BJ (cell line): ENCODE measurements around the gene SEL1L3. TPM values are rescaled to one million over a fixed set of nuclear protein-coding genes. Genes with fewer than 3 reads are reported as not detected.

ENCODE experiments used
- CTCF ChIA-PET: fragments of 350-600 bp; formaldehyde crosslinking; extraction: SDS; loops from one replicate; lab custom pipeline; 2021; ENCODE audit warnings: antibody characterized with exemption, inconsistent platforms; lab: Yijun Ruan, JAX
- POLR2A ChIA-PET: fragments of 300-600 bp; sonication (Branson Sonifier 250); formaldehyde crosslinking; extraction: SDS; loops from one replicate; lab custom pipeline; 2021; ENCODE audit warnings: antibody characterized with exemption; lab: Charles Lee
- DNase-seq: peaks from one replicate; pipeline ENCODE4 v3.0.0-alpha.2; 2011; ENCODE audit warnings: low read depth
- H3K27me3 ChIP-seq: 2 replicates; pipeline ENCODE4 v1.6.0; 2011; ENCODE audit warnings: low read length; ENCODE audit not compliant: control insufficient read depth, insufficient read depth
- H3K36me3 ChIP-seq: 2 replicates; pipeline ENCODE4 v1.5.1; 2011; ENCODE audit warnings: low read length; ENCODE audit not compliant: control insufficient read depth, insufficient read depth
- H3K4me3 ChIP-seq: 2 replicates; pipeline ENCODE4 v1.5.1; 2011; ENCODE audit warnings: low read depth, mild to moderate bottlenecking, control low read depth, low read length
- CTCF ChIP-seq: IDR thresholded peaks from 2 replicates; pipeline ENCODE4 v1.5.1; 2011; ENCODE audit warnings: low read depth, mild to moderate bottlenecking, control low read depth, inconsistent platforms, low read length, moderate library complexity; ENCODE audit not compliant: insufficient read depth
- polyA plus RNA-seq: library from polyadenylated mRNA; depleted of rRNA; stranded (reverse); fragments of >200 nt; gene quantifications from 2 replicates; pipeline ENCODE4 v1.2.3, GENCODE V29; 2011

SEL1L3 gene
- polyA plus RNA-seq, 1 experiment: 13.0 TPM

DNA sequence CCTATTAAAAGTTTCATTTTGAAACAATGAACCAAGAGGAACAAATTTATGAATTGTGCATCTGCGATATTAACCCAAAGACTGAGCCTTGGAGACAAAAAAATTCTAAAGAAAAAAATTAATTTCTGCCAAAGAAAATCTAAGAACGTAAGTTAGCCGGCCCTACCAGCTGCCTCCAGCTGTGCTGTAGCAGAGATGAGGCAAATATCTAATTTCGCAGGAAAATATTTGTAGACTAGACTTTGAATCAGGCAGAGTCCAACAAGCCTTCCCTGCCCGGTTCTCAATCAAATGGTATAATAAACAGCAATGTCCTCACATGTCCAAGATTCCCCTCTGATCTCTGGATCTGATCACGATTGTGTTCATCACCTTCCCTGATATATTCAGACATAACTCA, 30.0 kb upstream of the SEL1L3 start:
- no peak overlapping the region for H3K4me3 ChIP-seq
- ChIA-PET CTCF (no interaction called here), POLR2A (no interaction called here)
- DNase-seq: no peak
- no peaks in the 10 kb centered on the region for H3K36me3 ChIP-seq
- peaks cover 2% of the 10 kb centered on the region for H3K27me3 ChIP-seq
- TF ChIP-seq CTCF: no peak

DNA sequence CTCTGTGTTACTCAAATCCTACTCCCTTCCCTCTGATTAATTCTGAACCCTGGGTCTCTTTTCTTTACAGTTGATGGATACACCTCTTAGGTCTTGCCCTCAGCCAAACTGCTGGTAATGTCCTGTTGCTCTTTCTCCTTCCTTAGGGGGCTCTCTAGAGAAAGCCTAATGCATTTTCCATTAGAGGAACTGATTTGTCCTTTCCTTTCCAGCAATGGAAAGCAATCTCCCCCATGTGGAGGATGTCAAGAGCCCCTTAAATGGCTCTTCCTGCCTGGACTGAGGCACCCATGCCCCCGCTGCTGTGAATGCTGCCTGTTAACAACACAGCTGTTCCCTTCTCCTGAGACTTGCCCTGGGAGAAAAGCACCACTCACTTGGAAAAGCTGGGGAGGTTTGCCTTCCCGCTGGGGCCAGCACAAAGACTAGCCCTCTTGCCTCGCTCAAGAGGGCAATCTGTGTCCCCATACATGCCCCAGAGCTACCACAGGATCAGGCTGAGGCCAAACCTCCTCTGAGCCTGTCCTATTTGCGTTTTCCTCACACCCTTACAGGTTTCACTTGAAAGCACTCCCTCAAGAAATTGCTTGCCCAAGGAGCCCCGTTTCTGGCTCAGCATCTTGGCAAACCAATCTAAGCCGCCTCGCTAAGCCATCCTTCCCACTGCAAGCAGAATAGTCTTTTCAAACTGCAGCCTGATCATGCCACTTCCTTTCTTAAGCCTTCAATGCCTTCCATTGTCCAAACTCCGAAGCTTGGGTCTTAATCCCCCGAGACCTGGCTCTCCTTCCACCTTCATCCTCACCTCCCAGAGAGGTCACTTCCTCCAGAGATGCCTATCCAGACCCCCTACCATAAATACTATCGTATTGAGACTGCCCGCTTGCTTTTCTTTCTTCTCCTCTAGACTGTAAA, 28.0 kb upstream of the SEL1L3 start:
- no peaks in the 10 kb centered on the region for H3K36me3 ChIP-seq
- POLR2A ChIA-PET: no interaction called here
- no peak overlapping the region for H3K4me3 ChIP-seq
- no peak for TF ChIP-seq CTCF
- CTCF ChIA-PET: no interaction called here
- peaks cover 2% of the 10 kb centered on the region for H3K27me3 ChIP-seq
- DNase-seq: no peak

- Histone ChIP-seq H3K4me3 (no peak overlapping the region), H3K27me3 (peaks cover 2% of the 10 kb centered on the region), H3K36me3 (no peaks in the 10 kb centered on the region)
- no peak for TF ChIP-seq CTCF
- CTCF ChIA-PET: no interaction called here
- DNase-seq: no peak
- POLR2A ChIA-PET: no interaction called here
Observed at GRCh38 chr4:25889589-25890503, 27.1 kb upstream of the SEL1L3 start.

GRCh38 chr4:25888781-25889180, 26.0 kb upstream of the SEL1L3 start:
- DNase-seq: no peak
- ChIA-PET CTCF (no interaction called here), POLR2A (no interaction called here)
- H3K36me3 ChIP-seq: no peaks in the 10 kb centered on the region
- H3K4me3 ChIP-seq: no peak overlapping the region
- peaks cover 2% of the 10 kb centered on the region for H3K27me3 ChIP-seq
- no peak for TF ChIP-seq CTCF
